MM.1S (cell line): ENCODE data around the gene FAAP24.
"Not testable (repeated sequence)": the region's sequence is repeated elsewhere in the genome, so short reads cannot be mapped to it uniquely, and the experiment has no call there.

Experiments
- EZH2 ChIP-seq: fragments of 300-600 bp; sonication (generic); optimal IDR thresholded peaks from 2 replicates; pipeline ENCODE3; 2017; ENCODE audit warnings: low read depth, mild to moderate bottlenecking, antibody characterized with exemption, low read length, mixed read lengths
- TF ChIP-seq, protein P1 (sequence below): fragments of 300-600 bp; sonication (generic); IDR thresholded peaks from 2 replicates; pipeline ENCODE4 v1.5.1; 2016; ENCODE audit warnings: antibody characterized with exemption, low read length, mixed read lengths

DNA sequence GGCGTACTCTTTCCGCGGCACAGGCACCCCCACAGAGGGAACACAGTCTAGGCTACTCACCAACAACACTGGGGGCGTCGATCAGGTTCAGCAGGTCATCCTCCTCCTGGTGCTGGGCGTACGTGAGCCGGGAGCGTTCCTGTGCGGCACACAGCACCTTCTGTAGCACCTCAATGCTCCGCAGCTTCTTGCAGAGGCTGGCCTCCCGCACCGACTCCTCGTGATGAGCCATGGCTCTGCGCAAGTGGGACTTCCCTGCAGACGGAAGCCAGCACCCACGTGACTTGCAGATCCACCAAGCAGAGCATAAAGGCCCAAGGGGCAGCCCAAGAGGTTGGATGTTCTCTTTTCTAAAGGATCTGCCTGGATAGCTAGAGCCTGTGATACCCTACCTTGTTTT, 23.9 kb downstream of the FAAP24 start:
- TF ChIP-seq, protein P1, sequence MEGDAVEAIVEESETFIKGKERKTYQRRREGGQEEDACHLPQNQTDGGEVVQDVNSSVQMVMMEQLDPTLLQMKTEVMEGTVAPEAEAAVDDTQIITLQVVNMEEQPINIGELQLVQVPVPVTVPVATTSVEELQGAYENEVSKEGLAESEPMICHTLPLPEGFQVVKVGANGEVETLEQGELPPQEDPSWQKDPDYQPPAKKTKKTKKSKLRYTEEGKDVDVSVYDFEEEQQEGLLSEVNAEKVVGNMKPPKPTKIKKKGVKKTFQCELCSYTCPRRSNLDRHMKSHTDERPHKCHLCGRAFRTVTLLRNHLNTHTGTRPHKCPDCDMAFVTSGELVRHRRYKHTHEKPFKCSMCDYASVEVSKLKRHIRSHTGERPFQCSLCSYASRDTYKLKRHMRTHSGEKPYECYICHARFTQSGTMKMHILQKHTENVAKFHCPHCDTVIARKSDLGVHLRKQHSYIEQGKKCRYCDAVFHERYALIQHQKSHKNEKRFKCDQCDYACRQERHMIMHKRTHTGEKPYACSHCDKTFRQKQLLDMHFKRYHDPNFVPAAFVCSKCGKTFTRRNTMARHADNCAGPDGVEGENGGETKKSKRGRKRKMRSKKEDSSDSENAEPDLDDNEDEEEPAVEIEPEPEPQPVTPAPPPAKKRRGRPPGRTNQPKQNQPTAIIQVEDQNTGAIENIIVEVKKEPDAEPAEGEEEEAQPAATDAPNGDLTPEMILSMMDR, result not testable (repeated sequence)
- not testable (repeated sequence) for TF ChIP-seq EZH2
